Measurements from ENCODE around the gene C14orf180. TPM values are rescaled to one million over a fixed set of nuclear protein-coding genes. Genes with fewer than 3 reads are reported as not detected.
"Not testable (repeated sequence)": the region's sequence is repeated elsewhere in the genome, so short reads cannot be mapped to it uniquely, and the experiment has no call there.

Gene C14orf180
- total RNA-seq, 1 donor from 2014 or later: not detected

GRCh38 chr14:104611881-104612280 is 32.3 kb downstream of the C14orf180 start:
- no peak for DNase-seq (ENCODE audit: low read depth)

- DNase-seq (ENCODE audit: low read depth): no peak
These were observed 34.7 kb downstream of the C14orf180 start for GRCh38 chr14:104614126-104614812.

GRCh38 chr14:104624939-104625338 is 45.4 kb downstream of the C14orf180 start:
- DNase-seq (ENCODE audit: low read depth): no peak

GRCh38 chr14:104632781-104633180 is 53.2 kb downstream of the C14orf180 start:
- no peak for DNase-seq (ENCODE audit: low read depth)

GRCh38 chr14:104633276-104634137 is 53.9 kb downstream of the C14orf180 start:
- DNase-seq (ENCODE audit: low read depth): no peak

GRCh38 chr14:104634138-104634760 is 54.7 kb downstream of the C14orf180 start:
- DNase-seq (ENCODE audit: low read depth): no peak

- no peak for DNase-seq (ENCODE audit: low read depth)
These were observed 55.5 kb downstream of the C14orf180 start for GRCh38 chr14:104634886-104635570.

- no peak for DNase-seq (ENCODE audit: low read depth)
These were observed 56.2 kb downstream of the C14orf180 start for GRCh38 chr14:104635717-104636116.

- no peak for DNase-seq (ENCODE audit: low read depth)
These were observed 56.6 kb downstream of the C14orf180 start for GRCh38 chr14:104636131-104636530.

GRCh38 chr14:104636846-104637545 is 57.4 kb downstream of the C14orf180 start:
- DNase-seq (ENCODE audit: low read depth): not testable (repeated sequence)

- no peak for DNase-seq (ENCODE audit: low read depth)
These were observed 58.0 kb downstream of the C14orf180 start for GRCh38 chr14:104637546-104638003.

- DNase-seq (ENCODE audit: low read depth): no peak
These were observed 58.6 kb downstream of the C14orf180 start for GRCh38 chr14:104638190-104638589.

- DNase-seq (ENCODE audit: low read depth): no peak
These were observed 59.4 kb downstream of the C14orf180 start for GRCh38 chr14:104638927-104639450.

- no peak for DNase-seq (ENCODE audit: low read depth)
These were observed 59.9 kb downstream of the C14orf180 start for GRCh38 chr14:104639471-104639870.

Other genes with a start within 250 kb of the C14orf180 start
- not detected in 2 replicates for gene TMEM179, start 25.0 kb downstream of the C14orf180 start, total RNA-seq
- gene INF2, start 109.9 kb downstream of the C14orf180 start, total RNA-seq: 51.2 and 80.9 TPM in 2 replicates
- gene ADSS1, start 144.5 kb downstream of the C14orf180 start, total RNA-seq: 0.87 and 2.8 TPM in 2 replicates
- 38.8 and 248 TPM in 2 replicates for gene SIVA1, start 173.4 kb downstream of the C14orf180 start, total RNA-seq
- 191 and 261 TPM in 2 replicates for gene AKT1, start 216.0 kb downstream of the C14orf180 start, total RNA-seq
- gene ZBTB42, start 221.3 kb downstream of the C14orf180 start, total RNA-seq: 7.6 and 8.1 TPM in 2 replicates

Measured in renal cortical epithelial cell (primary cell).